Adipose tissue (tissue), 3 donors: ENCODE data around the gene CAMSAP1. TPM values are rescaled to one million over a fixed set of nuclear protein-coding genes. Genes with fewer than 3 reads are reported as not detected.

Experiments used
- H3K27ac ChIP-seq: one replicate; pipeline ENCODE4 v1.5.1; 2013; ENCODE audit warnings: low read depth, low read length
- WGBS, 3 donors: extraction: QIAGEN DNeasy Blood & Tissue Kit; methylation state at CpG; one replicate each; pipeline ENCODE4 v1.1.7; 2013; 5-methylcytosine and 5-hydroxymethylcytosine counted together
- polyA plus RNA-seq, 3 donors: library from polyadenylated mRNA; stranded (reverse); fragments of 200-250 nt; gene quantifications; one replicate each; pipeline ENCODE4 v1.2.3, GENCODE V29; 2013
- donor health status: healthy with polysubstance abuse.
- donor health status: Bipolar disorder and iron deficiency.
- donor health status: healthy.

Gene CAMSAP1
- polyA plus RNA-seq, 3 donors: 5.7 to 12.0 (median 8.8) TPM

- no peak overlapping the region for H3K27ac ChIP-seq
- WGBS, 3 donors: 93 to 96% (median 94%) methylated on average over 19 of the region's 19 CpGs
Observed at GRCh38 chr9:135889564-135890189, 17.7 kb downstream of the CAMSAP1 start.

- WGBS, 3 donors: 82 to 93% (median 92%) methylated on average over 13 of the region's 13 CpGs
- H3K27ac ChIP-seq: no peak overlapping the region
Observed at GRCh38 chr9:135888766-135889394, 18.5 kb downstream of the CAMSAP1 start.

- WGBS, 3 donors: 79 to 83% (median 79%) methylated on average over 22 of the region's 22 CpGs
- H3K27ac ChIP-seq: no peak overlapping the region
Observed at GRCh38 chr9:135888126-135888765, 19.1 kb downstream of the CAMSAP1 start.

- WGBS, 3 donors: 33 to 65% (median 44%) methylated on average over 12 of the region's 12 CpGs
Observed at GRCh38 chr9:135887585-135888050, 19.7 kb downstream of the CAMSAP1 start.

GRCh38 chr9:135887021-135887507, 20.3 kb downstream of the CAMSAP1 start:
- WGBS, 3 donors: 41 to 67% (median 45%) methylated on average over 18 of the region's 18 CpGs
- H3K27ac ChIP-seq: no peak overlapping the region

More at GRCh38 chr9:135887585-135888050, 19.7 kb downstream of the CAMSAP1 start:
- H3K27ac ChIP-seq: no peak overlapping the region

GRCh38 chr9:135886147-135886981, 21.0 kb downstream of the CAMSAP1 start:
- 81 to 85% (median 82%) methylated on average over 21 of the region's 21 CpGs for WGBS, 3 donors
- no peak overlapping the region for H3K27ac ChIP-seq

- no peak overlapping the region for H3K27ac ChIP-seq
- WGBS, 3 donors: 61 to 64% (median 64%) methylated on average over 7 of the region's 7 CpGs
Observed at GRCh38 chr9:135885100-135885853, 22.1 kb downstream of the CAMSAP1 start.

GRCh38 chr9:135884328-135885035, 22.9 kb downstream of the CAMSAP1 start:
- no peak overlapping the region for H3K27ac ChIP-seq
- WGBS, 3 donors: 75 to 85% (median 84%) methylated on average over 16 of the region's 16 CpGs

- no peak overlapping the region for H3K27ac ChIP-seq
- 87 to 91% (median 91%) methylated on average over 15 of the region's 15 CpGs for WGBS, 3 donors
Observed at GRCh38 chr9:135883410-135884089, 23.8 kb downstream of the CAMSAP1 start.

GRCh38 chr9:135882011-135882410, 25.3 kb downstream of the CAMSAP1 start:
- WGBS, 3 donors: 80 to 88% (median 85%) methylated on average over 12 of the region's 12 CpGs
- no peak overlapping the region for H3K27ac ChIP-seq

- H3K27ac ChIP-seq: no peak overlapping the region
- WGBS, 3 donors: 85 to 93% (median 91%) methylated on average over 12 of the region's 12 CpGs
Observed at GRCh38 chr9:135880438-135880837, 26.9 kb downstream of the CAMSAP1 start.

GRCh38 chr9:135879619-135880018, 27.7 kb downstream of the CAMSAP1 start:
- 58 to 77% (median 65%) methylated on average over 8 of the region's 8 CpGs for WGBS, 3 donors
- no peak overlapping the region for H3K27ac ChIP-seq

GRCh38 chr9:135879237-135879601, 28.1 kb downstream of the CAMSAP1 start:
- no peak overlapping the region for H3K27ac ChIP-seq
- 78 to 88% (median 85%) methylated on average over 2 of the region's 2 CpGs for WGBS, 3 donors

GRCh38 chr9:135878528-135879236, 28.7 kb downstream of the CAMSAP1 start:
- WGBS, 3 donors: 91 to 92% (median 91%) methylated on average over 18 of the region's 18 CpGs
- no peak overlapping the region for H3K27ac ChIP-seq

- H3K27ac ChIP-seq: no peak overlapping the region
- 84 to 86% (median 84%) methylated on average over 11 of the region's 11 CpGs for WGBS, 3 donors
Observed at GRCh38 chr9:135877791-135878527, 29.4 kb downstream of the CAMSAP1 start.

- WGBS, 3 donors: 69 to 94% (median 92%) methylated on average over 6 of the region's 6 CpGs
- no peak overlapping the region for H3K27ac ChIP-seq
Observed at GRCh38 chr9:135876936-135877335, 30.4 kb downstream of the CAMSAP1 start.
